ENCODE results near the gene UBE2E3.

UBE2E3 gene

GRCh38 chr2:181041661-181042060, 61.3 kb downstream of the UBE2E3 start:
- no peak for DNase-seq (ENCODE audit: low read depth)
- TF ChIP-seq CTCF (IDR thresholded peaks at IDR 0.05; ENCODE audit: control insufficient read depth, extremely low read depth, insufficient read depth), result no peak
- no peak overlapping the region for H3K4me3 ChIP-seq (ENCODE audit: low read depth, low read length)

GRCh38 chr2:181042706-181043105, 62.3 kb downstream of the UBE2E3 start:
- DNase-seq (ENCODE audit: low read depth), result no peak
- H3K4me3 ChIP-seq (ENCODE audit: low read depth, low read length), result no peak overlapping the region
- no peak for TF ChIP-seq CTCF (IDR thresholded peaks at IDR 0.05; ENCODE audit: control insufficient read depth, extremely low read depth, insufficient read depth)

- H3K4me3 ChIP-seq (ENCODE audit: low read depth, low read length), result no peak overlapping the region
- no peak for DNase-seq (ENCODE audit: low read depth)
- TF ChIP-seq CTCF (IDR thresholded peaks at IDR 0.05; ENCODE audit: control insufficient read depth, extremely low read depth, insufficient read depth), result no peak
Observed at GRCh38 chr2:181046833-181047232, 66.4 kb downstream of the UBE2E3 start.

GRCh38 chr2:181047829-181048228, 67.4 kb downstream of the UBE2E3 start:
- TF ChIP-seq CTCF (IDR thresholded peaks at IDR 0.05; ENCODE audit: control insufficient read depth, extremely low read depth, insufficient read depth), result no peak
- no peak overlapping the region for H3K4me3 ChIP-seq (ENCODE audit: low read depth, low read length)
- no peak for DNase-seq (ENCODE audit: low read depth)

GRCh38 chr2:181051861-181052522, 71.6 kb downstream of the UBE2E3 start:
- no peak overlapping the region for H3K4me3 ChIP-seq (ENCODE audit: low read depth, low read length)
- no peak for TF ChIP-seq CTCF (IDR thresholded peaks at IDR 0.05; ENCODE audit: control insufficient read depth, extremely low read depth, insufficient read depth)
- no peak for DNase-seq (ENCODE audit: low read depth)

- no peak overlapping the region for H3K4me3 ChIP-seq (ENCODE audit: low read depth, low read length)
- no peak for TF ChIP-seq CTCF (IDR thresholded peaks at IDR 0.05; ENCODE audit: control insufficient read depth, extremely low read depth, insufficient read depth)
- DNase-seq (ENCODE audit: low read depth), result no peak
Observed at GRCh38 chr2:181052523-181052891, 72.1 kb downstream of the UBE2E3 start.

GRCh38 chr2:181054256-181054655, 73.9 kb downstream of the UBE2E3 start:
- no peak overlapping the region for H3K4me3 ChIP-seq (ENCODE audit: low read depth, low read length)
- no peak for TF ChIP-seq CTCF (IDR thresholded peaks at IDR 0.05; ENCODE audit: control insufficient read depth, extremely low read depth, insufficient read depth)
- no peak for DNase-seq (ENCODE audit: low read depth)
